Suppressor macrophage treated with lipopolysaccharide for 4 hours (primary cell): Measurements from ENCODE around the gene OTOG.

Source experiments
- DNase-seq: peaks from one replicate; pipeline ENCODE4 v3.0.0-alpha.2; 2020

The OTOG gene

DNA sequence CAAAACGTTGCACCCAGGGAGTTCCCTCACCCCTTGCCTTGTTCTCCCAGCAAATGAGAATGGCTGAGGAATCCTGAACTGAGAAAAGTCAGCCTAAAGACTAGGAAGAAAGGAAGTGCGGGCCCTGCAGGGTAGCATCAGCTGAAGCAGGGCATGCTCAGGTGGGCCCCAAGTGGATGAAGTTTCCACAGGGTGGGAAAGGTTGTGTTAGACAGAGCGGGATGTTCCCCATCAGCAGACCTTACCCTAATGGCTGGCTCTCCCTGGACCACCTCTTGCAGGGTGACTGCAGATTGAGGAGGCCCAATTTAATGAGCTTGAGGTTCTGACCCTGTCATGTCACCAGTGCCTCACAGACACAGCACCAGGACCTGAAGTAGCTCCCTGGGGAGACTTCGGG is 90.8 kb downstream of the OTOG start:
- DNase-seq = no peak

DNA sequence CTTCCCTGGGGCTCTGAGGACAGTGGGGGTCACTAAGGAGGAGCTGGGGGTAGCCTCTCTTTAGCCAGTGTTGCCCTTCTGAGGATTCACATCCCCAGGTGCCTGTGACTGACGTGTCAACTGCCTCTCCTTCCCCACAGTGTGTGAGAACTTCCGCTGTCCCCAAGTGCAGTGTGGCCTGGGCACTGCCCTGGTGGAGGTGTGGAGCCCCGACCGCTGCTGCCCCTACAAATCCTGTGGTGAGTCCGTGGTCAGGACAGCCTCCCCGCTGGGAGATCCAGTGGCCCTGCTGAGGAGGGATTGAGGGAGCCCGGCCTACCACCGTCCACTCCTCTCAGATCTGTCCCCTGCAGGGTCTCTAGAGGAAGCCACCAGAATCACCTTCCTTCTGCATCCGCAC is 91.3 kb downstream of the OTOG start:
- DNase-seq = no peak

DNA sequence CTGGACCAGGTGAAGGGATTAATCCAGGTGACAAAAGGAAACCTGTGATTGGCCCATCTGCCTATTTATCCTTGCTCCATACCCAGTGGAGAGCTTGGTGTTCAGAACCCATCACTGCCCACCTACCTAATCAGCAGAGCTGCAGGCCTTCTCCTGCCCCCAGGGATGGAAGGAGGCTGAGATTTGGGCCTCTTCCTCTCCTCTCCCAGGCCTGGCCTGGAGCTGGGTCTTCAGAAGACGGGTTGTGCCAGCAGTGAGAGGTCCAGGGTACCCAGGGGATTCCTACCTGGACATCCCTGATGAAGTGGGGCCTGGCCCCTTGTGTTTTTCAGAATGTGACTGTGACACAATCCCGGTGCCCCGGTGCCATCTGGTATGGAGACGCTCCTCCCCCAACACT is 92.0 kb downstream of the OTOG start:
- DNase-seq = no peak

DNA sequence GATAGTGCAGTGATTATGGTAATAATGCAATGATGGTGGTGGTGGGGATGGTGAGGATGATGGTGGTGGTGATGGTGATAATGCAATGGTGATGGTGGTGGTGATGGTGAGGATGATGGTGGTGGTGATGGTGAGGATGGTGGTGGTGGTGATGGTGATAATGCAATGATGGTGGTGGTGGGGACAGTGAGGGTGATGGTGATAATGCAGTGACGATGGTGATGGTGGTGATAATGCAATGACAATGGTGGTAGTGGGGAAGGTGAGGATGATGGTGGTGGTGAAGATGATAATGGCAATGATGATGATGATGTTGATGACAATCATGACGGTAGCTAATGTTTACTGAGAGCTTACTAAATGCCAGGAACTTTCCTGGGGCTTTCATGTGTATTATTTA is 92.7 kb downstream of the OTOG start:
- DNase-seq = no peak

DNA sequence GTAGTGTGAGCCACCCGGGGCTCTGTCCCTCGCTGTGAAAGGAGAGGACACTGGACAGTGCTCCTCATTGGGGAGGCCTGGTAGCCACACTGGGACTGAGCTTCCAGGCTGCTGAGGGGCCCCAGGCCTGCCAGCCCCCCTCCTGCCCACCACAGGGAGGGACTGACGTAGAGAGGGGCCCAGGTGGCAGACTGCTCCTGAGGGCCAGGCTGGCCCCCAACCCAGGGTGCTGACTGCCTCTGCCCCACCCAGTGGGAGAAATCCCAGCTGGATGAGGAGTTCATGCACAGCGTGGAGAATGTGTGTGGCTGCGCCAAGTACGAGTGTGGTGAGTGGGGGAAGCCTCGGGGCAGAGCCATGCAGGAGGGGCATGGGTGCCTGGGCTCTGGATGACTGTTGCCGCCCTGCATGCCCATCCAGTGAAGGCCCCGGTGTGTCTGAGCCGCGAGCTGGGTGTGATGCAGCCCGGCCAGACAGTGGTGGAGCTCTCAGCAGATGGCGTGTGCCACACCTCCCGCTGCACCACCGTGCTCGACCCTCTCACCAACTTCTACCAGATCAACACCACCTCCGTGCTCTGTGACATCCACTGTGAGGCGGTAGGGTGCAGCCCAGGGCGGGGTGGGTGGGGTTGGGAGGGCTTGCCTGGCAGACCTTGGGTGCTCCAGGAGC is 93.6 kb downstream of the OTOG start:
- no peak for DNase-seq

DNA sequence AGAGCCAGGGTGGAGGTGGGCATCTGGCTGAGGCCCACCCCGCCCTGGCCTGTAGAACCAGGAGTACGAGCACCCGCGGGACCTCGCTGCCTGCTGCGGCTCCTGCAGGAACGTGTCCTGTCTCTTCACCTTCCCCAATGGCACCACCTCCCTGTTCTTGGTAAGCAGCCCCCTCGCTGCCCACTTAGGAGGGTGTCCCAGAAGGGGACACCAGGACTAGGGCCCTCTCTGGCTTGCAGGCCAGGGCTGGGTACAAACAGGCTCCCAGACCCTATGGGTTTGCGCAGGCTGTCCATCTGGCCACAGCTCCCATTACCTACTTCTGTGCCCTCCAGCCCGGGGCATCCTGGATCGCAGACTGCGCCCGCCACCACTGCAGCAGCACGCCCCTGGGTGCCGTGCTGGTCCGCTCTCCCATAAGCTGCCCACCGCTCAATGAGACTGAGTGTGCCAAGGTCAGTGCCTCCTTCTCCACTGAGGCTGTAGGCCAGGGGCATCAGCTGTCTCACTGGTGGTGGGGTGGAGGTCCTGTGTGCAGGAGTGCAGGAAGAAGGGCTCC is 94.8 kb downstream of the OTOG start:
- no peak for DNase-seq

DNA sequence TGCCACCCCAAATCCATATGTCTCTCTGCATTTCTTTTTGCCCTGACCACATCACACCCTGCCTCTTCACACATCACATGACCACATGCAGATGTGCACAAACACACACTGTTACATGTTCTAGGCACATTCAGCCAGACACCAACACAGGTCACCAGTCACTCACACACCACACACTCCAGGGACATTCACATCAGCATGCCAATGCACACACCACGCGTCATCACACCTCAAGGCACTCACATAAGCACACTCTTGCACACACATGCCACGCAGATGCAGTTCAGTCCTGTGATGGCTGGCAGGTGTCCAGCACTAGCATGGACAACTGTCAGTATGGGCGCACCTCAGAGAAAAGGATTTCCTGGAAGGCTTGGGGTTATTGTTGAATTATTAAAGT is 95.3 kb downstream of the OTOG start:
- no peak for DNase-seq

DNA sequence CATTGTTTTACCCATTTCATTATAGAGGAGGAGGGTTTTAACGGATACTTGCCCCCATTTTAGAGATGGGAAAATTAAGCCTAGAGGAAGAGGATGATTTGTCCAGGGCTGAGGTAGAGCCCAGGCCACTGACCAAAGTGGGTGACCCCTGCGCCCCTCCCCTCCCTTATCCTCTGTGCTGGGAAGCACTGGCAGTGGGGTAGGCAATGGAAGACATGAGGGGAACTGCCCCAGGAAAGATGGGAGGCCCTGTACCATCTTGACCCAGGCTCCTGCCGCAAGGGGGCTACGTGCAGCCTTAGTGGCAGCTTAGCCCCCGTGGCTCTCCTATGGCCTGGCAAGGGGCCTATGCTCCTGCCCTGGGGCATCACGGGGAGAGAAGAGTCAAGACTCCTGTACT is 95.9 kb downstream of the OTOG start:
- no peak for DNase-seq

DNA sequence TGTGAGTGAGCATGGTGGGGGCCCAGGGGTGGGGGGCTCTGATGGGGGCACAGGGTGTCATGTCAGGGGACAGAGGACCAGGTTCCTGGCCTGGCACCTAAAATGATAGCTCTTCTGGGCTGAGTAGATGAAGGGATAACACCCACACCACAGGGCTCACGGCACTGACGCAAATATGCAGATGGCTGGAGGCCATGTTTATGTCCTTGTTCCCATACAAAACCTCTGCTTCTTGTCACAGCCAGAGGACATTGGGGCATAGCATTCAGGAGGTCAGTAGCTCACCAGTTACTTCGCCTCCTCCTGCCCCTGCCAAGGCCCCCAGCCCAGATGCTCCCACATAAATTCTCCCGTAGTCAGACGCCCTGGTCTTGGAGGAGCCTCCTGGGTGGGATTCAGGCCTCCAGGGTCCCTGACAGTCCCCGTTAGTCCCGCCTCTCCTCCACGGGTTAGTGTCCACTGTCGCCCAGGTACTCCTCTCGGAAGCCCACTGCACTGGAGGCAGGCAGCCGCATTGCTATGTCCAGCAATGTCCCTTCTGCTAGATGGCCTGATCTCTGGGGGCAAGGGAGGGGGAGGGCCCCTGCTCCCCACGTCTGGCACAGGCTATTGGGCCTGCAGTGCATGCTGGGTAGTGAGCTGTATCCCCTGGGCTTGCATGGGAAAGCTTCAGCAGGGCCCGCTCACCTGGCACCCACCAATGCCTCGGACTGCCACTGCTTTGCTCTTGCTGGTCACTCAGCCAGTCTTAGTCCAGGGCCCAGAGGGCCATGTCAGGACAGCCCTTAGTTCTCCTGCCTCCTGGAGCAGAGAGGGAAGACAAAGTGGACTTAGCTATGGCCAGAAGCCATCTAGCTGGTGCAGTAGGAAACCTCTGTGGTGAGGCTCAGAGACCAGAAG is 96.7 kb downstream of the OTOG start:
- DNase-seq = no peak

DNA sequence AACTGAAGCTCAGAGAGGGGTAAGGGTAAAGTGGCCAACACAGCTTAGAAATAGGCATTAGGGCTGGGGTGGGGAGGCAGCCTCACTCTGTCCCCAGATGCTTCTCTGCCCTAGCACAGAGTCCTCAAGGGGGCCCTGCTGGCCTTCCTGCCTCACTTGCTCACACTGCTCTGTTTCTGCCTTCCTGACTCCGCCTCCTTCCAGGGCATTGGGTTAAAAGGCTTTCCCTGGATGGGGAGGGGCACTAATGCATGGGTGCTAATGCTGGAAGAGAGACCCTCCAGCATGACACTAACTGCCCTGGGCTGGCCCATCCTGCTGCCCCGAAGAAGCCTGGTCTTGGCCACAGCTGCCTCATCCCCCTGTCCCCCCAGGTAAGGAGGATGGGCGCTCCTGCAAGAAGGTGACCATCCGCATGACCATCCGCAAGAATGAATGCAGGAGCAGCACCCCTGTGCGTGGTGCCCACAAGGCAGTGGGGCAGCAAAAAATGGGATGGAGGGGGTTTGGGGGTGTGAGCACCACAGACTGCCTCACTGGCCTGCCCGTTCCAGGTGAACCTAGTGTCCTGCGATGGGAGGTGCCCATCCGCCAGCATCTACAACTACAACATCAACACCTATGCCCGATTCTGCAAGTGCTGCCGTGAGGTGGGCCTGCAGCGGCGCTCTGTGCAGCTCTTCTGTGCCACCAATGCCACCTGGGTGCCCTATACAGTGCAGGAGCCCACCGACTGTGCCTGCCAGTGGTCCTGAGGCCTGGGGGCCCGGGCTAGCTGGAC is 98.3 kb downstream of the OTOG start:
- DNase-seq = no peak

DNA sequence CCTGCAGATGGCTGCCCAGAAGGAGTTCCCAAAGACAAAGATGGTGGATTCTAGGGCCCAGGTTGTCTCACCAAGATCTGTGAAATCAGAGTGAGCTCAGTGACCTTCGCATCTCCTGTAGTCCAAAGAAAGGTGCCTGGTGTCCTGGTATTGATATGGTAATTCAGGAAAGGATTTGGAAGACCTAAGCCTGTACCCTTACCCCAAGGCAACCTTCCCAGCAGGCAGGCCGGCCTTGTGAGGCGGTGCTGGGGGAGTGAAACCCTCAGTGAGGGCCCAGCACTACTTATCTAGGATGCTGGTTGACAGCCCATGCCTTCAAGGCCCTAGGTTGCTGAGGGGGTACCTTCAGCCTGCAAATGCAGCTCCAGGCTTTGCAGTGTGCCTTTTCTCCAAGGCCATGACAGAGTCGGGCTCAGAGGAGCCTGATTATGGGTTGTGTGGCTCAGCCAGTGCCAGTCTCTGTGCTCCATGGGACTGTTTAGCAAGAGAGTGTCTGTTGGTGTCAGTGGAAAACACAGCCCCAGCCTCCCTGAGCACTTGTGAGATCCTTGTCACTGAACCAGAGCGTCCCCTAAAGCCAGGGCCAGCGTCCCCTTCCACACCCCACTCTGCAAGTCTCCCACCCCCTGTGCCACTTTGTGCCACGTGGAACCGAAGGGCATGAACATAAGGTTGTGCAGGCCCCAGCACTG is 99.5 kb downstream of the OTOG start:
- no peak for DNase-seq

DNA sequence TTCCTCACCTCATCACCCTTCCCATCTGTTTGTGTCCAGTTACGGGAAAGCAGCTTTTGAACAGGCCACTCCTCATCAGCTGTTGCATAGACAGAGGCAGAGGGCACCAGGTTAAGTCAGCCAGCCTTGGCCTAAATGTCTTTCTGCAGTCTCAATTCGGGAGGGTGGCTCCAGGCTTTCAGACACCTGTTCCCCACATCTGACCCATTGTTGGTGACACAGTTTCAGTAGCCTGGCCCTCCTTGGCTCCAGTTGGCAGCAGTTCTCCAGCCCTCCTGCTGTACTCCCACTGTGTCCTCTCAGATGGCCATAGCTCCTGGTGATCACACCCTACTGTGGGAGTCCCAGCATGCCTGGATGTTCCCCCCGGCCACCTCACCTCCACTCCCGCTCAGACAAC is 101.5 kb downstream of the OTOG start:
- no peak for DNase-seq

DNA sequence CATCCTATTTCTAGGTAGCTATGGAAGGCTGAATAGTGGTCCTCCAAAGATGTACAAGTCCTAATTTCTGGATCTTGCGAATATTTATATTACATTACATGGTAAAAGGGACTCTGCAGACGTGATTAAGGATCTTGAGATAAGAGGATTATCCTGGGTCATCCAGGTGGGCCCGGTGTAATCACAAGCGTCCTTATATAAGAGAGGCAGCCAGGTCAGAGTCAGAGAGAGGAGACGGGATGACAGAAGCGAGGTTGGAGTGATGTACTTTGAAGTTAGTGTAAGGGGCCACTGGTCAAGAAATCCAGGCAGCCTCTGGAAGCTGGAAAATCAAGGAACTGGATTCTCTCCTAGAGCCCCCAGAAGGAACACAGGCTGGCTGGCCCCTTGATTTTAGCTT is 102.2 kb downstream of the OTOG start:
- no peak for DNase-seq

DNA sequence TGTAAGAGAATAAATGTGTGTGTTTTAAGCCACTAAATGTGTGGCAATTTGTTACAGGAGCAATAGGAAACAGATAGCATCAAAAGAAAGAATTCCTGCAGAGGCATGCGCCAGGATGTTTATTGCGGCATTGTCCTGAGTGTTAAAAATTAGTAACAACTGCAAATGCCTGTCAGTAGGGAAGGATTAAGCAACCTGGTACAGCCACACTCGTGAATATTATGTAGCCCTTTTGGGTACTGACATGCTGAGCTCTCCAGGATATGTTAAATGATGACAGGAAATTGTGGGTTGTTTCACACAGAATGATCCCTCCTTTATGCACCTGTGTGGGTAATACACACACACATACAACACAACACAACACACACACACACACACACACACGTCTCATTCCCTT is 102.6 kb downstream of the OTOG start:
- no peak for DNase-seq

DNA sequence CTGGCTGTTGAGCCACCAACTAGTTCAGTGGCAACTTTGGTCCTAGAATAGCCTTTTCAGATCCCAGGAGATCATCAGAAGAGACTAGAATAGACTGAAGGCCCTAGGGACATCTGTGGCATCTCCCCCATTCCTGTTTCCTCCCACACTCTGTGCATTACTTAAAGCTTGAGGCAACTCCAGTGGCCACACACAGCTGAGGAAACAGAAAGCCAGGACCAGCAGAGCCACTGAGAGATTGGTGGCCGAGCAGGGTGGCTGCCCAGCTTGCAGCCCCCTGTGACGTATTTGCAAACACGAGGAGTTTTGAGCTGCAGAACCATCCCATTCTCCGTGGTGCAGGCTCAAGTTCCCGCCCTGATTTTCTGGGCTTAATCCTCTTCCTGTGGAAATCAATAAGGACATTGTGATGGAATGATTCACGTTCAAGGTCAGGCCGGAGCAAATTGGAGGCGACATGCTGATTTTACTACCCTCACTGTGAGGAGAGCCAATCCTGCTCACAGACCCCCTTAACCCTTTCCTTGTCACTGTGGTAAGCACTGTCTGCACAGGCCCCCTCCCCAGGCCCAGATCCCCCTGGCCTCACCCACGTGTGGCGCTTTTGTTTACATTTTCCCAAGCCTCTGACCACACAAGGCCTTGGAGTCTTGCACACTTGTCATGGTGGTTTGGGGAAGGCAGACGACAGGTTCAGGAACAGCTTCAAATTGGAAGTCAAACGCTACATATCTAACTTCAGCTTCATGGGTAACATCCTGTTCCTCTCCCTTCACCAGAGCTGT is 103.3 kb downstream of the OTOG start:
- no peak for DNase-seq

DNA sequence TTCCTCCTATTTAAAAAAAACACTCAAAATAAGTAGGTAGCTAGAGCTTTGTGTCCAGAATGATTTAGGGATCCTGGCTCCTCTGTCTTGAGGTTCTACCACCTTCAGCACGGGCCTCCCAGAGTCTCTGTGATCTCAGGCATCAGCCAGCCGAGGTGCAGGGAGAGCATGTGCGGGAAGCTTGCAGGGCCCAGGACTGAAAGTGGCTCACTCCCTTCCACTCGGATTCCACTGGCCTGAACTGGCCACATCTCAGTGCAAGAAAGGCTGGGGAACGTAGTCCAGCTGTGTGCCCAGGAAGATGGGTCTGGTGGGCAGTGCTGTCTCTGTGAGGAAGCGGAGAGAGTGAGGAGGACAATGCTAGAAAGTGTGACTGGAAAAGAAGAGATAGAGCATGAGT is 104.0 kb downstream of the OTOG start:
- DNase-seq = no peak

DNA sequence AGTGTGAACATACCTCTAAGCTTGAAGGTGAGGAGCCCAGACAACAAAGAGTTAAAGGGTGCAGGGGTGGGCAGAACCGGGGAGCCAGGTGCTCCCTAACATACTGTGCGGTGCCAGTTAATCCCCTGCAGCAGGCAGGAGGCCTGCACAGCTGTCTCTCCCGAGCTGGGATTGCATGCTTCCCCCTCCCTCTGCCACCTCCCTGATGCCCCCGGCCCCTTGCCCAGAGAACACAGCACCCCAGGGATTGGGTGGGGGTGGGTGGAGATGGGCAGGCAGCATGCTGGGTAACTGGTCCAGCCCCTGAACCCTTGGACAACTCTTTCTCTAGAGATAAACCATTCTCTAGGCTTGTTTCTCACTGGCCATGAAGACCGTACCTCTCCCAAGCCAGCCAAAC is 104.6 kb downstream of the OTOG start:
- DNase-seq = no peak

DNA sequence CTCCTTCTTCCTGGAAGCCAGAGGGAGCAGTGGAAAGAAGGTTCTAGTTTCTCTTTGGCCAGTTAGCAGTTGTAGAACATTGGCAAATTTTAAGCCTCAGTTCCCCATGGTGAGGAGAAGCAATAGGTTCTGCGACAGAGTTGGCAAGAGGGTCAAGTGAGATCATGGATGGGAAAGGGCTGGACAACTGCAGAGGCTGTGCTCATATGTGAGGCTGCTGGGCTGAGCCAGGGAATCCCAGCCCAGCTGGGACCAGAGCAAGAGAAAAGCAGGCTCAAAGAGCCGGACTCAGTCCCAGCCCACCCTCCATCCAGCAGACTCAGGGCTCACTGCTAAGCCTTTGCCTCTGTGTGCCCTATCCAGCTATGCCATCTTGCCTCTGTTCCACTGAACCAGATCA is 105.5 kb downstream of the OTOG start:
- no peak for DNase-seq

DNA sequence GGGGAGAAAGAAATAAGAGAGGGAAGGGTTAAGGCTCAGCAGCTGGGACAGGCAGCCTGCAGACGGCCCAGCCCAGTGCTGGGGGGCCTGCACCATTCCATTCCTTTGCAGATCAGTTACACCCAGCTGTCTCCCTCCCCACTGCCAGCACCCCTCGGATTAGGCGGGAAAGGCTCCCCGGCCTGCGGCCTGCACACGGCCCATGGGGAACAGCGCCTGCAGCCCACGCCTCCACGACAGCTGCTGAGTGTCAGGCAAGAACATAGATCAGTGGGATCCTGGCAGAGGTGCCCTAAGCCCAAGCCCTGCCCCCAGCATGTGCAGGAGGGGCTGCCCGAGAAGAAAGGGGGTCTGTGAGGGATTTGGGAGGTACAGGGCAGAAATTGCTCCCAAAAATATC is 106.6 kb downstream of the OTOG start:
- no peak for DNase-seq

DNA sequence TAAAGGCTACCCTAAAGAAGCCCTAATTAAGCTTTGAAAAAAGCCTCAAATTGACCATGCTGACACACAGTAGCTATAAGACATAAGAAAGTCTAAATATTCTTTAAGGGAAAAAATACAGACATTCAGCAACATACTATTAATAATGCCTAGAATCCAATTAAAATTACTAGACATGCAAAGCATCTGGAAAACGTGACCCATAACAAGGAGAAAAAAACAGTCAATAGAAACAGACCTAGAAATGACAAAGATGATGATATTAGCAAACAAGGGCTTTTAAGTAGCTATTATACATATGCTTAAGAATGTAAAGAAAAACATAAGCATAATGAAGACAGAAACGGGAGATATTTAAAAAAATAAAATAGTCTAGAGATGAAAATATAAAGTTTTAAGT is 108.6 kb downstream of the OTOG start:
- DNase-seq = no peak

DNA sequence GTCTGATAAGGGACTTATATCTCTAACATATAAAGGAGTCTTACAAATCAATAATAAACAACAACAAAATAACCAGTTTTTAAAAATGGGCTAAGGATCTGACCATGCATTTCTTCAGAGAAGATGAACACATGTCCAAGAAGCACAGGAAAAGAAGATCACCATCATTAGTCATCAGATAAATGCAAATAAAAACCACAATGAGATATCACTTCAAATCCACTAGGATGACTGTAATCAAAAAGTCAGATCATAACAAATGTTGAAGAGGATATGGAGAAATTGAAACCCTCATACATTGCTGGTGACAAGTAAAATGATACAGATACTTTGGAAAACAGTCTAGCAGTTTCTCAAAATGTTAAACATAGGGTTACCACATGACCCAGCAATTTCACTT is 111.2 kb downstream of the OTOG start:
- DNase-seq = no peak

DNA sequence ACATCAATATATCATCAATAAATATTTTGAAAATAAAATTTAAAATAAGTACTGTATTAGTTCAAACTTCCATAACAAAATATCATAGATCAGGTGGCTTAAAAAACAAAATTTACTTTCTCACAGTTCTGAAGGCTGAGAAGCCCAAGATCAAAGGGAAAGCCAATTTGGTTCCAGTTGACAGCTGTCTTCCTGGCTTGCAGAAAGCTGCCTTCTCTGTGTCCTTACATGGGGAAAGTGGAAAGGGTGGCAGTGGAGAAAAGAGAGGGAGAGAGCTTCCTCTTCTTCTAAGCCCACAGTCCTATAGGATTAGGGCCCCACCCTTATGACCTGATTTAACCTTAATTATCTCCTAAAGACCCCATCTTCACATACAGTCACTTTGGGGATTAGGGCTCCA is 121.1 kb downstream of the OTOG start:
- DNase-seq = no peak
